ENCODE results near the gene CASP7.
A peak's percentile ranks its signal among the peaks of the same experiment; 100 is the strongest.

Gene CASP7

DNA sequence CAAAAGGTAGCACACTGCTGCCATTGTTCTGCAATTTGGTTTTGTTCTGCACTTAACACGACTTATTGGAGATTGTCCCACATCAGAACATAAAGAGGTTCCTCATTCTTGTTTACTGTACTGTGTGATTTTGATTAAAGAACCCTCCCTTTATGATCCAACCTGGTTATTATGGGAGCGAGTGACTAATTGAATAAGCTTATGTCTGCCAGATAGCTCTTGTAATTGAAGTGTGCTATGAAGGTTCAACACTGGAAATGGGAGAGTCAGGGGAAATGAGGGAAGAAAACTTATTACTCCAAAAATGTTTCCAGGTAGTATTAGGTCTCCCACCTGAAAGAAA is 33.9 kb downstream of the CASP7 start:
- DNase-seq = no peak

DNA sequence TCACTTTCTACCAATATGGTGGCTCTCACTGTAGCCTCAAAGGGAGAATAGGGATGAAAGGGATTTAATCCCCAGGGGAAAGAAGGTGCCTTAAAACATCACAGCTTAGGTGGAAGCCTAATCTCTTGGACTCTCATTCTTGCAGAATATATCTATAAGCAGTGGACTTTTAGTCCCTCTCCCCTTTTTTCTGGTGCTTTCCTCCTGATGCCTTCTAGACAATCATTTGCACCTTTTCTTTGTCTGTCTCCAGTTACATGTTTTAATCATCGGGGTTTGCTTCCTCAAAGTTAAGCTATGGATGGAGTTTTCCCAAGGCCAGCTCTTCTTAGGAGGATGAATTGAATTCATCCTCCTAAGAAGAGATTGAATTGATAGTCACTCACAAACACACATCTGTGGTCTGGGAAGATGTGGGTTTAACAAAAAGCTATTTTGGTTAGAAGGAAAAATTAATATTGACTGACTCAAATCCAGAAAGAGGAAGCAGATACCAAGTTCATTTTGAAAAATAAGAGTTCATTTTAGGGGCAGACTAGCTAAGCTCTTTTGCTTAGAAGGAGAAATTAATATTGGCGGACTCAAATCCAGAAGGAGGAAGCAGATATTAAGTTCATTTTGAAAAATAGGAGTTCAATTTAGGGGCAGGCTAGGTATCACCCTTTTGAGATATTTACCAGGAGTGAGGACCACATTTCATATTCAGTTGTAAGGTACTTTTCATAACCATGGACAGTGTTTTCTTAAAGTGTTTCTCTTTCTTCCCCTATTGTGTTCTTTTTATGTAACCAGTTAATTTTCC is 36.6 kb downstream of the CASP7 start:
- no peak for DNase-seq

DNA sequence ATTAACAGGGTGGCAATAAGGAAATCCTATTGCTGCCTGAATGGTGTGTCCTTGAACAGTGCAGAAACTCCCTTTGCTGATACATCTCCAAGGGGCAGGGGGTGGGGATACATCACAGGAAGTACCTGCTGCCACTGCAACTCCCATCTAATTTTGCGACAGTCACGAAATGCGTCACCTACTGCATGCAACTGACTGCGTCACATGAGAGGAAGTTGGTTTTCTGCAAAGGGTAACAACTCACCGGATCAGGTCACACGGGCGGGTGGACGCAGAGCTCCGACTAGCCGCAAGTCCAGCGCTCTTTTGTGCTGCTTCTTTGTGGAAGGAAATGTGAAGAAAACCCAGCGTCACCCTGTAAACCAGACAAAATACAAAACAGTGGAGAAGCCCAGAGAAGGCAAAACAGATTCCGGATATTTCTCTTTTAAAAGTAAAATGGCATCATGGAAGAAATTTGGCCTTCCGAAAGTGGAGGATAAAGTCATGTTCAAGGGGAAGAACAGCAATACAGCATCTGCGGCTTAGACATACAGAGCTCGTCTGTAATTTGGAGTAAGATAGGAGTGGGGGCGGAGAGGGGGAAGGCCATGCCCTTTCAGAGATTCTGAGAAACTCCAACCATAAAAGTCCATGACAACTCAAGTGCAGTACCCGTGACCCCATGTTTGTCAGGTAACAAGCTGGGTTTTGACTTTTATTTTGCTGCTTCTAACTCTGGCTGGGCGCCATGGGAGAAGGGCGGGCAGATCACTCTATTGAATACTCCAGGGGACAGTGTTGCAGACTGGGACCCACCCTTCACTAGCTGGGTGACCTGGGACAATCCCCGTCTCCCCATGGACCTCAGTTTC is 39.5 kb downstream of the CASP7 start:
- no peak for DNase-seq

DNA sequence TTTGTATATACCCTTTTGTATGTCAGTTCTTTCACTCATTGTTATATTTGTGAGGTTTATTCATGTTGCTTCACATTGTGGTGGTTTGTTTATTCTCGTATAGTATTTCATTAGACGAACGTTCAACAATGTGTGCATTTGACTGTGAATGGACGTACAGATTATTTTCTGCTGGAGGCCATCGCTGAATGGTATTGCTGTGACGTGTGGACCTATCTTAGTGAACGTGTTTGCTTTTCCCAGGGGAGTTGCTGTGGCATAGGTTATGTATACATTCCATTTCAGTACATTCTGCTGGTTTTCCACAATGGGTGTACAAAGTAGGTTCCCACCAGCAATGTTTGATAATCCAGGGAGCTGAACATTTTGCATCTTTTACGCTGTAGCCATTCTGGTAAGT is 40.7 kb downstream of the CASP7 start:
- no peak for DNase-seq

DNA sequence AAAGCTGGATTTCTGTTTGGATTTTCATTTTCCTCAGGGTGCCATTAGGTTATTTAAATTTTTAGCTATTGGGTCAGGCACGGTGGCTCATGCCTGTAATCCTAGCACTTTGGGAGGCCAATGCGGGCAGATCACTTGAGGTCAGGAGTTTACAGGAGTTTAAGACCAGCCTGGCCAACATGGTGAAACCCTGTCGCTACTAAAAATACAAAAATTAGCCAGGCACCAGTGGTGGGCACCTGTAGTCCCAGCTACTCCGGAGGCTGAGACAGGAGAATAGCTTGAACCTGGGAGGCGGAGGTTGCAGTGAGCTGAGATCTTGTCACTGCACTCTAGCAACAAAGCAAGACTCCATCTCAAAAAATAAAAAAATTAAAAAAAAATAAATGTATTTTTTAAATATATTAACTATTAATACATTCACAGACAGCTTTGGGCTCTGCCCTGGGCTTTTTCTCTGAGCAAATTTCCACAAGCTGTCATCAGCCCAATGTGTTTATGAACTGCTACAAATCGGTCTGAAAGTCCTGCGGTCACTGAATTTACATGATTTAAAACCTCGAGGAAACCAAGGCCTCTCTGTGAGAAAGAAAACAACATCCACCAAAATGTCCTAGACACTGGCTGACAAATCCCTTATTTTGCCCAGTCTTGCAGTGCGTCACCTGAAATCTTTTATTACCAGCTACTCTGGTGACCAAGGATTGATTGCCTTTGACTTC is 52.6 kb downstream of the CASP7 start:
- DNase-seq = no peak

DNA sequence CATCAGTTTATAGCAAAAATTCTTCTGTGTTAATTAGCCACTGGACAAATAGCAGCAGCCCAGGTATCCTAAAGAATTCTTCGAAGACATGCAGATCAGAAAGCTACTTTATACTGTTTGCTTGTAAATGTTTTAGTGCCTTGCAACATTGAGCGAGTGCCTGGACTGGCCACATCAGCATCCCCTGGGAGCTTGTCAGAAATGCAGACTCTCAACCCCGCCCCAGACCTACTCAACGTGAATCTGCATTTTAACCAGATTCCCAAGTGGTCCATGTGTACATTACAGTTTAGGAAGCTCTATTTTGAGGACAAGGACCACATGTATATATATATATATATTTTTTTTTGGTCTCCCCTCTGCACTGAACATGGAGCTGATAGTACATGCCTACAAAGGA is 53.3 kb downstream of the CASP7 start:
- DNase-seq = no peak

DNA sequence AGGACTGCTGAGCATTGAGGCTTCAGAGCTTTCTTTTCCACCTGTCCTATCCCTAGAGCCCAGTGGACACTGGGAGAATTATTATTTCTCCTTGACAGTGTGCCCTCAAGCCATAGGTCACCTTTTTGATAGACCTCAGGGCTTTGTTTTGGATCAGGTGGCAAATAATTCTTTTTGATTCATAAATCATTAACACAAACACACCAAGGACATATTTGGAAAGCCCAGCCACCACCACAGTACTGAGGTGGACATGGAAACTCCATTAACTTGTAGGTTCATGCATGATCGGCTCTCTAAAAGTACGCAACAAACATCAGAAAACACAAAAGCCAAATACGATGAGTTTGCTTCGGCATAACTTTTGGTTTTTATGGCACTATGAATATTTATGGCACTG is 53.9 kb downstream of the CASP7 start:
- DNase-seq = no peak

DNA sequence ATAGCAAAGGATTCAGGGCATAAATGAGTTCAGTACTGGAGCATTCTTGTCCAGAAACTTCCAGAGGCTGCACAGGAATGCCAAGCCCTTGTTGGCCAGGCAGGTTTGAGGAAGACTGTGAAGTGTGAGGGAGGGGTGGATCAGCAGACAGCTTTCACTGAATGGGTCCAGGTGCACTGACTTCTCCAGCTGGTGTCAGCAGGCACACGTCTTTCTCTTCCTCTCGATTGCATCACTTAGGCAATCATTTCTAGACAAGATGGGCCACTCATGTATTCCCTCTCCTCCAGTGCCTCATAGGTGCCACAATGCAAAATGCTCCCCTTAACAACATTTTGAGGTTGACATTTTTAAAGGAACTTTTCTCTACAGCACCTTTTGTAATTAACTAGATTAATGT is 56.2 kb downstream of the CASP7 start:
- DNase-seq = no peak

DNA sequence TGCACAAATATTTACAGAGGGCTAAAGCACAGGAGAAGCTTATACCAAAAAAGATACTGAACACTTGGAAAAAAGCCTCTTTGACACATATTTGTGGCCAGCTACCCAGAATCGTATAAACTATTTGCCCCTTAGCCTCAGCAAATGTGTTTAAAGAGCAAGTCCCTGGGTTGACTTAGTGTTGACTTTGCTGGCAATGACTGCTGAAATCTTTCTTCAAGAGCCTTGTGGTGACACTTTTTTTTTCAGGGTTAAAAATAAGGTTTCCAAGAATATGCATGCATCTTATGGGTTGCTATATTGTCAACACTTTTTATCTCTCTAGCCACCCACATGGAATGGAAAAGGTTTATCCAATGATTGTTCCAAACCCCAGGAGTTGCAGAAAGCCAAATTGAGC is 56.9 kb downstream of the CASP7 start:
- DNase-seq = no peak

DNA sequence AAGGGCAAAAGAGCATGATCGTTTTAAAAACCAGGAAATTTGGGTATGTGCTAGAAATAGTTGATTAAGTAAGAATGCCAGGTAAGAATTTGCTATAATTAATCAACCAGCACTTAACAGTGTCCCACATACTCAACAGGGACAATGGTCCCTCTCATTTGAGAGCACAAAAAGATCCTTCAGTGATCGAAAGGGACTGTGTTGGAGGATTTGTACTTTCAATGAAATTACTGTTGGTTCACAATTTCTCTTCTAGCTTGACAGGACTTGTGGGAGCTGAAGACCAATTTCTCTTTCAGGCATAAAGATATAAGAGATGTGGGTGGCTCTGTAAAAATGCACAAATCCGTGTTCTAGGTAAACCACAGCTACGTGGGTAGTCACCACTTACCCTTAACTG is 59.3 kb downstream of the CASP7 start:
- no peak for DNase-seq

DNA sequence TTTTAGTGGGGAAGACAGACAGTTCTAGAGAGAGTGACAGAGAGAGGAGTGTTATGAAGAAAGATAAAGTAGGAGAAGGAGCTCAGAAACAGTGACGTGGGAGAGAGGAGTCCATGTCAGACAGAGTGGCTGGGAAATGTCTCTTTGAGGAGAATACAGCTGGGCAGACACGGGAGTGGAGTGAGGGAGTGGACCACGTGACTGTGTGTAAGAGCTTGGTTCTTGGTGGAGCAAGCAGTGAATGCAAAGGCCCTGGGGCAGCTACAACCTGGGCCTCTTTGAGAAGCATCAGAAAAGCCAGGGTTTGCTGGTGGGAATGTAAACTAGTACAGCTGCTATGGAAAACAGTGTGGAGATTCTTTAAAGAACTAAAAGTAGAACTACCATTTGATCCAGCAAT is 59.9 kb downstream of the CASP7 start:
- no peak for DNase-seq

DNA sequence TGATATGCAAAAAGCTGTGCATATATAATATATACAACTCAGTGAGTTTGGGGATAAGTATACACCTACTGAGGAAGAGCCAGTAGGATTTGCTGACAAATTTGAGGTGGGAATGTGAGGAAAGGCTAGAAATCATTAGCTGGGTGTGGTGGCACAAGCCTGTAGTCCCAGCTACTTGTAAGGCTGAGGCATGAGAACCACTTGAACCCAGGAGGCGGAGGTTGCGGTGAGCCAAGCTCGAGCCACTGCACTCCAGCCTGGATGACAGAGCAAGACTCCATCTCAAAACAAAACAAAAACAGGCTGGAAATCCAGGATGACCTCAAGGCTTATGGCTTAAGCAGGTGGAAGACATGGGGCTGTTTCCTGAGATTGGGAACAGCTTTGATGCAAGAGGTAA is 61.1 kb downstream of the CASP7 start:
- DNase-seq = no peak

DNA sequence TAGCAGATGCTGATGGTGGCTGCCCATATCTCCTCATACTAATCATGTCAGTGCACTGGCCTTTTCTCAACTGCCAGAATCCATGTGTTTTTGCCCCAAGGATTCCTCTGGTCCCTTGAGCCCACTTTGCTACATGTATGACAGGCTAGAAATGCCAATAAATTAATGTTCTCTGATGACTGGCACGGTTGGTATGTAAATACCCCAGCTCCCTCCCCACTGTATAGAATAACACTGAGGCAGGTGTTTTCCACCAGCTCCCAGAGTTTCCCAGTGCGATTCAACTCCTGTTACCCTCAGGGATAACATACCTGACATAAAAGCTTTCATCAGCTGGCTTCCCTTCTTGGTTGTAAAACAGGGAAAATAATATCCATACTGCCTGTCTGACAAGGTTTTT is 62.8 kb downstream of the CASP7 start:
- no peak for DNase-seq

DNA sequence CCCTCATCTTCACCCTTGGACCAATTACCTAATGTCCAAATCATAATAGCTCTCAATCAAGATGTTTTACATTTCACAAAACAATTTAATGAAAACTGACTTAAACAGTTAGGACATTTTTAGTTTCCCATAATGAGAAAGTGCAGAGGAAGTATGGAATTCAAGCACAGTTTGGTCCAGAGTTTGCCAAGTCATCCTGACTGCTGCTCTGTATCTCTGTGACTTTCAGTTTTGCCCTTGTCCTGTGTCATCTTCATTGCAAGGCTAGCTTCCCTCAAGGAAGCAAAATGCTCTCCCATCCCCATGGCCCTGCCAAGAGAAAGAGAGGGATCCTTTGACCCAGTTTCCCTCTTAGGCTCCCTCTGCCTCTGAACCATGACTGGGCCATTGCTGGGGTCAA is 63.9 kb downstream of the CASP7 start:
- DNase-seq = no peak

DNA sequence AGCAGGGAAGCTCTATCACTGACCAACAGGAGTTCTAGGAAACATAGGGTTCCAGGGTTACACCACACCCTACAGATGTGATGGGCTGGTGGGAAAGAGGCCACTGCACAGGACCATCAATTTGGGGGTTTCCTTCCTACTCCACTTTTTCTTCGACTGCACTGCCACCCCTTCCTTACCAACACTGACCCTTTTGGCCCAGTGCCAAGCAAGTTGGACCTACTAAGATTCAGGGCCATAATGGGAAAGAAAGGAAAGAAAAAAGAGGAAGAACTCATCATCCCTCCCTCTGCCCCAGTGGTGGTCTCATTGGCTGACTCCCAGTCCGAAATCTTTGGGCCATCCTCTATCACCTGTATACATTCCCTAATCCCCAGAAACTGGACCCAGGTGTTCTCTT is 65.7 kb downstream of the CASP7 start:
- no peak for DNase-seq

DNA sequence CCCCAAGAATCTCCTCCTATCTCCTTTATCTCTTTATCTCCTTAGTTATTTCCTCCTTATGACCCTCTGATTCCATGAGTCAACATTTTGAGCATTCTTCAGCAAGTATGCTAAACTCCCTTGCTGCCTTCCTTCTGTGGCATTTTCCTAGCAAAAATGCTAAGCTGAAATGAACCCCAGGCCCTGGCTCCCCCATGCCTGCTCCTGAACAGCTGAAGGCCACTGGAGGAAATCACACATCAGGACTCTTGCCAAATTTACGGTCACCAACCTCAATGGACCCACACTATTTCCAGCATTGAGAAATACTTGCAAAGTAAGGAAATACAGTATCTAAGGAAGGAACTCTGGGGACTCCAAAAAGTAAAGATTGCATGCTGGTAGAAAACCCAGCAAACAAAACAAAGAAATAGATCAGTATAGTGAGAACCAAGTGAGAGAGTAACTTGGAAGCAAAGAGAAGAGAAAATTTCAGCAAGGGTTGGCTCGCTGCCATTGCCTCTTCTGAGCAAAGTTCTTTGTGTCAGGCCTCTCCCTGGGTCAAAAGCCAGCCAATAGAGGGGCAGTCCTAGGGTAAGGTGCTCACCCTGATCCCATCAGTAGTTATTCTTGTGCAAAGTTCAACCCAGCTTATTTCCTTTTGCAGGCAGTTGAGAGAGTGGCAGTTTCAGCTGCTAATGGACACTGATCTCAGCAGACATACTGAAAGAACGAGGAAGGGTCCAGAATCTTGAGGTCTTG is 66.7 kb downstream of the CASP7 start:
- DNase-seq = no peak

DNA sequence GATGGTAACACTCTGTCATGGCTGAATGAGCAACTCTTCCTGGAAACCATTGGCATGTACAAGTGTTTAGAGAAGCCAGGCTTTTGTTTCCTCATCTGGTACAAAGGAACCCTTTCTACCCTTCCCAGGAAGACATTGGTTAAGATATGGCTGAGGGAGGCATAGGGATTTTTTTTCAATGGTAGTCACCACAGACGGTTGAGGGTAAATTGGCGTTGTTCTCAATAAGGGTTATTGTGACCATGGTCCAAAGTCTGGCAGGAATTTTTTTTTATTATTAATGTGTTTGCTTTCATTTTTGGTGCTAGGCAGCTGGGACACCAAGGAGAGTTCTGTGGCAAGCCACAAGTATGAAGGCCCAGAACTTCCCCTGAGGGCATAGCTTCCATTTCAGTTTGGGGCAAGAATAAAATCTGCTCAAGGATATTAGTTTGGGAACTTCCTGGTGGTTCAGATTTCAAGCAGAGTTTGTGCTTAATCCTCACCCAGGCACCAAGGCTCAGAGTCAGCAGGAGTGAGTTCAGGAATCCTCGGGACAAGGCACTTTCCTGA is 71.5 kb downstream of the CASP7 start, which contains the start of gene PLEKHS1:
Gene PLEKHS1, plus strand, starts transcription at position 502 of the 552 bp plus-strand sequence. CDS start 3,596 bp downstream, outside the sequence.
- no peak for DNase-seq

DNA sequence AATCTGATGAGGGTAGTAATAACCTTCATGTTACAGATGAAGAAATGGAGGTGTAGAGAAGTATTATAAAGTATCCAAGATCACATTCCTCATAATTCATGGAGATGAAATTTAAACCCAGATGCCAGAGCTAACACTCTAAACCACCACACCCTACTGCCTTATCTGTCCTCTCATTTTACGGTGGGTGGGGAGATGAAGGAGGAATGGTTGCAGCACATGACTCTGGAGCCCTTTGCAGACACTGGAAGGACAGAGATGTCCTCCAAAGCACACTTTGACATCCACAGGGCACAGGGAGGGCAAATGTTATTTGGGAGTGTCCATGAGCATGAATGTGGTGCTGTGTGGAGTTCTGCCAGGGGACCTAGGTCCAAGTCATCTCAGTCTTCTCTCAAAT is 72.8 kb downstream of the CASP7 start:
- no peak for DNase-seq

DNA sequence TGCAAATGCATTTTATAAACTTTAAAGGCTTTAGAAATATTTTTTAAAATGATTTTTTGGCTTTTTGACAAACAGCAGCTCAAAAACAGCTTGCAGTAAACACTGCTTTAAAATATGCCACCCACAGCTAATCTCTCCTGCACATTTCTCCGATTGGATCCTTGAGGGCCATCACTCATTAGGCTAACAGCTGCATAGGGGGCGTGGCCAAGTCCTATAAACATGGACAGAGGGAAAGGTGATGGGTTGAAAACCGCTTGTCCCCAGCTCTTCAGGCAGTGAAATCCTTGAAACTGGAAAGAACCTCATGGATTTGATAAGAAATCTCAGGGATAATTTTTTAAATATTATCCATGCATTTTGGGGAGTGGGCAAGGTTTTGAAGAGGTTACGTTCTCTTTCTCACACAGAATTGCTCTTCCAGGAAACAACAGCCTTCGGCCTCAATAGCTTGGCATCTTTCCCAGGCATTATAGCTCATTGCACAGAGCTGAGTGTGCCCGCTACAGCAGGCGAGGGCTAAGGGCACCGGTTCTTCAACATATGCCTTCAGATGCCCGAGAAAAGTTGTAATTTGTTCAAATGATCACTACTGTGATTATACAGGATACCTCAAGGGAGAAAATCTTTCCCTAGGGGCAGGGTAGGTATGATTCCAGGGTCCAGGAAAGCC is 73.4 kb downstream of the CASP7 start:
- peak; percentile 30 for DNase-seq

DNA sequence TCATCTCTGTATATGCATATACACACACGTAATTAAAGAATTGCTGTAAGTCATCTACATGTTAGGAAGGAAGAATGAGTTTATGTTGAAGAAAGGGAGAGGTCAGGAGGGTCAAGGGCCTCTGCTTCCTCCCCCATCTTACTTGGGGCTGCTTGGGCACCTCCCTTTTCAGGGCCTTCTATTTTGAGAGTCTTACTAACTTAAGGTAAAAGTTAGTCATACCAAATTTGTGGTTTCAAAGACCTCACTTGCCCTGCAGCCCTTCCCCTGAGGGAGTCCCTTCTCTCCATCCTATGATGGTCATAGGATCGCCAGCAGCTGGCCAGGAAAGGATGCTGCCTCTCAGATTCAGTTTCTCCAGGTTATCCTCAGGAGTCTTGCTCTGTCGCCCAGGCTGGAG is 74.4 kb downstream of the CASP7 start:
- DNase-seq = no peak

DNA sequence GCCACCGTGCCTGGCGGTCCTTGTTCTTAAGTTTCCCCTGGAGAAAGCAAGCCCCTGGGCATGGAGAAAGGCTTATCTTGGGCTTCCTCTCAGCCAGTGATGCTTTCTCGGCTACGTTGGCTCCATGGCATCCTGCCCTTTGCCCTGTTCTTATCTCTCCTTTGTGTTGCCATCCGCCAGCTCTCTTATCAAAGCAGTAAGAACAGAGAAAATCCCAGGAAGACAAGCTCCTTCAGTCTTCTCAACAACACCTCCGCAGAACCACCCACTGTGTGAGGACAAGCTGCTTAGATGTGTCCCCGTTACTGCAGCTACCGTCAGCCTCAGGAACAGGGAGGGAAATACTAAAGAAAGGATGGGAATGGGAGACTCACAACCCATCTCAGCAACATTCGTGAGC is 75.1 kb downstream of the CASP7 start:
- DNase-seq = no peak

DNA sequence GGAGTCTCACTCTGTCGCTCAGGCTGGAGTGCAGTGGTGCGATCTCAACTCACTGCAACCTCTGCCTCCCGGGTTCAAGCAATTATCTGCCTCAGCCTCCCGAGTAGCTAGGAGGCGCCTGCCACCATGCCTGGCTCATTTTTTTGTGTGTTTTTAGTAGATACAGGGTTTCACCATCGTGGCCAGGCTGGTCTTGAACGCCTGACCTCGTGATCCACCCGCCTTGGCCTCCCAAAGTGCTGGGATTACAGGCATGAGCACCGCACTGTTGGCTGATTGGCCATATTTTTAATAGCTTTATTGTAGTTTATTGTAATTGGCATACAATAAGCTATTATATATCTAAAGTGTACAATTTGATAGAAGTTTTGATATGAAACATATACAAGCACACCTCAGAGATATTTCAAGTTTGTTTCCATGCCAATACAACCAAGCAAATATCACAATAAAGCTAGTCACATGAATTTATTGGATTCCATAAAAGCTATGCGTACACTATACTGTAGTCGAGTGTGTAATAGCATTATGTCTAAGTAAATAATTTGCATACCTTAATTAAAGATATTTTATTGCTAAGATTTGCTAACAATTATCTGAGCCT is 77.3 kb downstream of the CASP7 start:
- no peak for DNase-seq

Measured in DMS 273 treated with DMSO at 0.1 percent for 48 hours (cell line).